SK-N-SH treated with all-trans-retinoic acid at 6 μM for 48 hours (cell line): Measurements from ENCODE around the gene TRIOBP.

ENCODE experiments used
- CSDC2 ChIP-seq: fragments of 250-450 bp; sonication (Bioruptor Pico); IDR thresholded peaks from 2 replicates; pipeline ENCODE4 v1.5.0; 2020; ENCODE audit warnings: mild to moderate bottlenecking, moderate library complexity
- CSRNP3 ChIP-seq: fragments of 250-450 bp; sonication (Bioruptor Pico); IDR thresholded peaks from 2 replicates; pipeline ENCODE4 v1.5.1; 2021; ENCODE audit warnings: mild to moderate bottlenecking, moderate library complexity
- ESRRG ChIP-seq: fragments of 250-450 bp; sonication (Bioruptor Pico); IDR thresholded peaks from 2 replicates; pipeline ENCODE4 v1.6.1; 2021; ENCODE audit warnings: mild to moderate bottlenecking
- GLIS3 ChIP-seq: fragments of 250-450 bp; sonication (Bioruptor Pico); IDR thresholded peaks from 2 replicates; pipeline ENCODE4 v1.5.0; 2020; ENCODE audit warnings: mild to moderate bottlenecking, moderate library complexity
- PATZ1 ChIP-seq: fragments of 250-450 bp; sonication (Bioruptor Pico); IDR thresholded peaks from 2 replicates; pipeline ENCODE4 v1.8.0; 2020; ENCODE audit warnings: mild to moderate bottlenecking, moderate library complexity, borderline replicate concordance
- RARB ChIP-seq: fragments of 250-450 bp; sonication (Bioruptor Pico); IDR thresholded peaks from 2 replicates; pipeline ENCODE4 v1.8.0; 2021; ENCODE audit warnings: mild to moderate bottlenecking, moderate library complexity
- TOX ChIP-seq: fragments of 250-450 bp; sonication (Bioruptor Pico); IDR thresholded peaks from 2 replicates; pipeline ENCODE4 v1.8.0; 2021; ENCODE audit warnings: mild to moderate bottlenecking, moderate library complexity, borderline replicate concordance
- TSHZ2 ChIP-seq: fragments of 250-450 bp; sonication (Bioruptor Pico); IDR thresholded peaks from 2 replicates; pipeline ENCODE4 v1.5.0; 2020; ENCODE audit warnings: mild to moderate bottlenecking, moderate library complexity
- ZNF565 ChIP-seq: fragments of 450-650 bp; formaldehyde crosslinking; conservative IDR thresholded peaks from 2 replicates; pipeline ENCODE4 v1.5.0; 2020; ENCODE audit warnings: low read depth, mild to moderate bottlenecking, moderate library complexity
- ZNF8 ChIP-seq: fragments of 450-650 bp; formaldehyde crosslinking; IDR thresholded peaks from 2 replicates; pipeline ENCODE4 v1.5.0; 2020; ENCODE audit warnings: mild to moderate bottlenecking, moderate library complexity

- TF ChIP-seq ESRRG (CRISPR knock-in tag): no peak
- TF ChIP-seq RARB: no peak
- TF ChIP-seq TOX: no peak
- no peak for TF ChIP-seq PATZ1 (CRISPR knock-in tag)
- no peak for TF ChIP-seq CSDC2 (CRISPR knock-in tag)
- no peak for TF ChIP-seq TSHZ2 (CRISPR knock-in tag)
- no peak for TF ChIP-seq CSRNP3 (CRISPR knock-in tag)
- no peak for TF ChIP-seq ZNF8 (CRISPR knock-in tag)
- no peak for TF ChIP-seq ZNF565 (CRISPR knock-in tag)
- TF ChIP-seq GLIS3 (CRISPR knock-in tag): no peak
Measured at GRCh38 chr22:37703906-37704305, 7.1 kb downstream of the TRIOBP start.
